NT2/D1 (cell line): Measurements from ENCODE around the gene ARHGAP35.

Experiments
- YY1 ChIP-seq: IDR thresholded peaks from 2 replicates; pipeline ENCODE4 v1.6.1; 2011; ENCODE audit not compliant: insufficient read length, insufficient read depth
- ZNF274 ChIP-seq: IDR thresholded peaks from 2 replicates; pipeline ENCODE4 v1.6.1; 2011; ENCODE audit warnings: mild to moderate bottlenecking, low read depth, low read length

GRCh38 chr19:46867170-46867569 is 6.4 kb downstream of the ARHGAP35 start:
- no peak for TF ChIP-seq ZNF274
- no peak for TF ChIP-seq YY1
